Glutamatergic neuron (in vitro differentiated cells): Measurements from ENCODE around the gene KMT2E. TPM values are rescaled to one million over a fixed set of nuclear protein-coding genes. Genes with fewer than 3 reads are reported as not detected.

ENCODE experiments used
- DNase-seq: peaks from one replicate; pipeline ENCODE4 v3.0.0; 2022
- H3K27ac Mint-ChIP-seq: one replicate; pipeline ENCODE4 v1.8.0; 2020; ENCODE audit warnings: mild to moderate bottlenecking, mixed read lengths, inconsistent platforms; ENCODE audit not compliant: unreplicated experiment
- H3K27me3 Mint-ChIP-seq: one replicate; pipeline ENCODE4 v1.8.0; 2020; ENCODE audit warnings: mild to moderate bottlenecking, moderate library complexity, mixed read lengths, inconsistent platforms; ENCODE audit not compliant: unreplicated experiment
- H3K36me3 Mint-ChIP-seq: one replicate; pipeline ENCODE4 v1.8.0; 2020; ENCODE audit warnings: mild to moderate bottlenecking, mixed read lengths, inconsistent platforms; ENCODE audit not compliant: unreplicated experiment
- H3K4me1 Mint-ChIP-seq: one replicate; pipeline ENCODE4 v1.8.0; 2020; ENCODE audit warnings: mild to moderate bottlenecking, low read depth, mixed read lengths, inconsistent platforms; ENCODE audit not compliant: unreplicated experiment
- H3K4me3 Mint-ChIP-seq: one replicate; pipeline ENCODE4 v1.8.0; 2020; ENCODE audit warnings: mild to moderate bottlenecking, mixed read lengths, inconsistent platforms; ENCODE audit not compliant: unreplicated experiment
- H3K9me3 Mint-ChIP-seq: one replicate; pipeline ENCODE4 v1.8.0; 2020; ENCODE audit warnings: mild to moderate bottlenecking, moderate library complexity, mixed read lengths, inconsistent platforms; ENCODE audit not compliant: unreplicated experiment
- CTCF ChIP-seq: fragments of 200-600 bp; sonication (generic); IDR thresholded peaks from one replicate; pipeline ENCODE4 v1.5.0; 2021; ENCODE audit not compliant: partially characterized antibody, unreplicated experiment
- long read RNA-seq: library from polyadenylated mRNA; unstranded; transcript quantifications from one replicate; pipeline ENCODE4 v2.0.0, GENCODE V29; 2020; ENCODE audit not compliant: unreplicated experiment
- total RNA-seq: library from RNA; stranded (reverse); fragmentation: NEBNext Ultra II Directional; extraction: Animal tissue kit (Norgen Biotek cat#: 25700); gene quantifications from one replicate; pipeline ENCODE4 v1.2.1, GENCODE V29; 2021; ENCODE audit not compliant: unreplicated experiment

The KMT2E gene
- total RNA-seq: 126 TPM
- long read RNA-seq, partial matches to known transcripts: 31 of 89 reads
- long read RNA-seq, other reads (novel, unspliced or antisense): 52 of 89 reads

- peaks cover 6% of the 10 kb centered on the region for H3K36me3 Mint-ChIP-seq
- TF ChIP-seq CTCF: peak; percentile 42
- DNase-seq: peak; percentile 95
- peaks cover 31% of the 10 kb centered on the region for H3K27me3 Mint-ChIP-seq
- H3K4me3 Mint-ChIP-seq: peak within 1 kb of the TSS; percentile 96
- H3K4me1 Mint-ChIP-seq: peaks cover 17% of the 10 kb centered on the region
- H3K27ac Mint-ChIP-seq: peak within 1 kb of the TSS; percentile 100
- peaks cover 36% of the 10 kb centered on the region for H3K9me3 Mint-ChIP-seq
Observed at GRCh38 chr7:105013816-105014692, at the start of gene KMT2E. Gene KMT2E (plus strand): TSS chr7:105014205. CDS start chr7:105040953, 26,748 bp downstream.

DNA sequence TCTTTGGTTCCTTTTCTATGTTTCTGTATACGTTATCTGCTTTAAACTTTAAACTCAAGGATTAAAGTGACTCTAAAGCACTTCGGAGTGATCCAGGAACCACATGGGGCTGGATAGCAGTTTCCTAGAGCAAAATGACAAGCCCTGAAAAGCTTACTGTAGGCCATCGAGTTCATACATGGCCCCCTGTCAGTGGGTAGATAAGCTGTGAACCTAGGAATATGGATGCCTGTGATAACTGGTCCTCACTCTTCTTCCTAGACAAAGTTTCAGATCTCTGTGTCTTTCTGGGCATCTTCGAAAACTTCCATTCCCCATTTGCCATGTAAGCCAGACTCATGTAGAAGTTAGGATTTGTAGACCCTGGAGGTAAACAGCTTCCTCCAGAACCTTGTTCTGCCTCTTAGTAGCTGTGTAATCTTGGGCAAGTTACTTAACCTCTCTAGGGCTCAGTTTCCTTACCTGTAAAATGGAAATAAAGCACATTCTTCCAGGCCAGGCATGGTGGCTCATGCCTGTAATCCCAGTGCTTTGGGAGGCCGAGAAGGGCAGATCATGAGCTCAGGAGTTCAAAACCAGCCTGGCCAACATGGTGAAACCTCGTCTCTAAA, 49.3 kb upstream of the KMT2E start:
- TF ChIP-seq CTCF: no peak
- Mint-ChIP-seq H3K4me3 (no peak overlapping the region), H3K9me3 (peaks cover 5% of the 10 kb centered on the region), H3K27ac (no peak overlapping the region), H3K4me1 (no peaks in the 10 kb centered on the region), H3K27me3 (peaks cover 3% of the 10 kb centered on the region), H3K36me3 (no peaks in the 10 kb centered on the region)
- no peak for DNase-seq

GRCh38 chr7:104966022-104966421, 48.0 kb upstream of the KMT2E start:
- Mint-ChIP-seq H3K4me1 (no peaks in the 10 kb centered on the region), H3K27me3 (peaks cover 1% of the 10 kb centered on the region), H3K27ac (no peak overlapping the region), H3K4me3 (no peak overlapping the region), H3K9me3 (peaks cover 2% of the 10 kb centered on the region), H3K36me3 (no peaks in the 10 kb centered on the region)
- no peak for DNase-seq
- no peak for TF ChIP-seq CTCF

DNA sequence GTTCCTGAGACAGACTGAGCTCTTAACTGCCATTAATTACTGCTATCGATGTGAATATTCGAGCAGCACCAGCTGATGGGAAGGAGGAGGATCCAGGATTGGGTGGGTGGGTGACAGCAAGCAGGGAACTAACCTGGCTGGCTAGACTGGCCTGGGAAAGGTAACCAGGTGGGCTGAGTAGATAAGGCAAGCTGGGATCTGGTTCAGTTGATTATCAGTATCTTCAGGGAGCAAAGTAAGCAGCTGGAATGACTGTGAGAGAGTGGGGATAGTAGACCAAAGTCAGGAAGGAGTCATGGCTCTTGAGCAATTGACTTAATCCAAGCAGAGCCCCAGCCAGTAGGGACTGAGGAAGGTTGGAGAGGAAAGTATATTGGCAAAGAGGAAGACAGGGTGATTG, 46.9 kb upstream of the KMT2E start:
- Mint-ChIP-seq H3K27ac (peak overlapping the region; percentile 43), H3K9me3 (peaks cover 2% of the 10 kb centered on the region), H3K36me3 (no peaks in the 10 kb centered on the region), H3K4me3 (no peak overlapping the region), H3K27me3 (peaks cover 2% of the 10 kb centered on the region), H3K4me1 (peaks cover 5% of the 10 kb centered on the region)
- no peak for TF ChIP-seq CTCF
- DNase-seq: no peak

DNA sequence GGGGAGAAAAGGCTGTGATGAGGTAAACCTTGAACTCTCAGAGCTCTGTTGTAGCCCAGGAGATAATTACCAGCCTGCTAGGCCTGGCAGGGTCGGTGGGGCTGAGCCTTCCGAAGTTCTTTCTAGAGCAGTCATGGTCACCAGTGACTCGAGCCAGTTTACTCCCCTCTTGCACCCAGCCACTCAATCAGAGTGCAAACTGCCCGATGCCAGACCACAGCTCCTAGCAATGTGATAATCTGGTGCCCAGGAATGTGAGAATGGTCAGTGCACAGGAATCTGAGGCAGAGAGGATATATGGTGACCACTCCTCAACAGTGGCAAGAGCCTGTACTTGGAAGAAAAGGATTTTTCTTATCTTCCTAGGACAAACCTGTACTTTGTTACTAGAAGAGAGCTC, 46.4 kb upstream of the KMT2E start:
- H3K4me1 Mint-ChIP-seq: peaks cover 5% of the 10 kb centered on the region
- no peak for TF ChIP-seq CTCF
- H3K27ac Mint-ChIP-seq: no peak overlapping the region
- DNase-seq: no peak
- no peaks in the 10 kb centered on the region for H3K36me3 Mint-ChIP-seq
- H3K4me3 Mint-ChIP-seq: no peak overlapping the region
- H3K27me3 Mint-ChIP-seq: peaks cover 2% of the 10 kb centered on the region
- H3K9me3 Mint-ChIP-seq: peaks cover 2% of the 10 kb centered on the region
